Measurements from ENCODE around the gene SAP30BP.

DNA sequence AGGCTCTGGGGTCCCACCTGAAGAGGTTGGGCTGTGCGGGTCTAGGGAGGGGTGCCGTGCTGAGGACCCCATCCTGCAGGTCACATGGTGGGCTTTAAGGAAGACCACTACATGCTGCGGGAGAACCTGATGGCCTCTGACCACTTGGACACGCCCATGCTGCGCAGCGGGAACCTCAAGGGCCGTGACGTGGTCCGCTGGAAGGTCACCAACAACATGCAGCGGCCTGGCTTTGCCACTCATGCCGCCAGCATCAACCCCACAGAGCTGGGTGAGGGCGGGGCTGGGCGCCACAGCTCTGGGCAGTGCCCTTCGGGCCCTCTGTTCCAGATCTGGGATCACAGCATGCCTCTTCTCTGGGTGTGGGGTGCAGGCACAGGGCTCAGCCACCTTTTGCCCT lies 72.7 kb downstream of the SAP30BP start:
- TF ChIP-seq, protein P1, sequence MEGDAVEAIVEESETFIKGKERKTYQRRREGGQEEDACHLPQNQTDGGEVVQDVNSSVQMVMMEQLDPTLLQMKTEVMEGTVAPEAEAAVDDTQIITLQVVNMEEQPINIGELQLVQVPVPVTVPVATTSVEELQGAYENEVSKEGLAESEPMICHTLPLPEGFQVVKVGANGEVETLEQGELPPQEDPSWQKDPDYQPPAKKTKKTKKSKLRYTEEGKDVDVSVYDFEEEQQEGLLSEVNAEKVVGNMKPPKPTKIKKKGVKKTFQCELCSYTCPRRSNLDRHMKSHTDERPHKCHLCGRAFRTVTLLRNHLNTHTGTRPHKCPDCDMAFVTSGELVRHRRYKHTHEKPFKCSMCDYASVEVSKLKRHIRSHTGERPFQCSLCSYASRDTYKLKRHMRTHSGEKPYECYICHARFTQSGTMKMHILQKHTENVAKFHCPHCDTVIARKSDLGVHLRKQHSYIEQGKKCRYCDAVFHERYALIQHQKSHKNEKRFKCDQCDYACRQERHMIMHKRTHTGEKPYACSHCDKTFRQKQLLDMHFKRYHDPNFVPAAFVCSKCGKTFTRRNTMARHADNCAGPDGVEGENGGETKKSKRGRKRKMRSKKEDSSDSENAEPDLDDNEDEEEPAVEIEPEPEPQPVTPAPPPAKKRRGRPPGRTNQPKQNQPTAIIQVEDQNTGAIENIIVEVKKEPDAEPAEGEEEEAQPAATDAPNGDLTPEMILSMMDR (IDR thresholded peaks at IDR 0.05; ENCODE audit: control extremely low read depth in 1 of 3, insufficient read depth in 1 of 3, low read depth in 1 of 3, low read length in 3 of 3): no peak
- TF ChIP-seq SUZ12 (IDR thresholded peaks at IDR 0.05; ENCODE audit: low read length) (no peak), POLR2A (IDR thresholded peaks at IDR 0.05; ENCODE audit: control extremely low read depth in 1 of 2, low read depth in 2 of 2, low read length in 2 of 2) (no peak), RNF2 (IDR thresholded peaks at IDR 0.05; ENCODE audit: borderline replicate concordance, low read depth, low read length, missing control alignments, poor library complexity, severe bottlenecking) (no peak), EP300 (IDR thresholded peaks at IDR 0.05; ENCODE audit: borderline replicate concordance in 1 of 2, low read depth in 2 of 2, low read length in 2 of 2) (no peak), BCL11A (IDR thresholded peaks at IDR 0.05; ENCODE audit: low read depth in 2 of 2, low read length in 2 of 2) (no peak), YY1 (IDR thresholded peaks at IDR 0.05; ENCODE audit: low read depth, low read length) (no peak), POLR2AphosphoS5 (IDR thresholded peaks at IDR 0.05; ENCODE audit: low read depth, low read length) (no peak)

Data from H1 (cell line).